Measurements from ENCODE around the gene THAP7.

THAP7 gene

DNA sequence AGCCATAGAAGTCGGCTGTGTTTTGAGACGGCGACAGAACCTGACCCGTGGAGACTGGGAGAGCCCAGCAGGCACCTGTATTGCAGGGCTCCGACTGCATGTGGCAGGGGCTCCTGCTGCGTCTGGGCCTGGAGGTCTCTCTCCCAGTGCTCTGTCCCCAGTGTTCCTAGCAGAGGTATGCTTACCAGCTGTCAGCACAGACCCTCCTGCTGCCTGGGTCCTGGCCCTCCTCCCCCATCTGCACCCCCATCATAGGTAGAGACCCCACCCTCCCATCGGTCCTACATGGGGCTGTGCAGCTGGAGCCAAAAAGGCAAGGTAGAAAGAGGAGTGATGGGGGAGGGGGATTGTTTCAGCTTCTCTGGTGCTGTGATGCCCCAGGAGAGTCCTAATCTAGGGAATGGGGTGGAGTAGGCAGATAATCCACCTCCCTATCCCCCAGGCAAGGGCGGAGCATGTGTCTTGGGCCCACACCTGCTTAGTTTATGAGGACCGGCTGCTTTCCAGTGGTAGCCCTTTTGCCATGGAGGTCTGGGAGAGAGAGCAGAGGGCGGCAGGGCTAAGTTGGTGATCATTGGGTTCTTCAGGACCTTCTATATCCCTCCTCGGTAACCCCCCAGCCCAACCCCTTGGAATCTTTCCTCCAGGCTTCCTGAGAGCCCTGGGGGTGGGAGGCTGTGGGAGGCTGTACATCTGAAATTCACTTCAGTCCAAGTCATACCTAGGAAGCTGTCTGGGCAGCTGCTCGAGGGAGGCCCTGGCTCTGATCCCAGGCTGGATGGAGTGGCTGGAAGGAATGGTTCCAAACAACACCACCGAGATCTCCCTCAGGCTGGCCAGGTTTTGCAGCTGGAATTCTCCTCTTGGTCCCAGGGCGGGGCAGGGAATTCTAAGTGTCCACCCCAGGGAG is 25.1 kb upstream of the THAP7 start:
- Mint-ChIP-seq H3K27me3 (ENCODE audit: low read depth, poor library complexity) (peaks cover 27% of the 10 kb centered on the region), H3K4me1 (peaks cover 33% of the 10 kb centered on the region), H3K27ac (no peak overlapping the region), H3K36me3 (ENCODE audit: low read depth) (no peaks in the 10 kb centered on the region), H3K4me3 (no peak overlapping the region), H3K9me3 (peaks cover 14% of the 10 kb centered on the region)
- TF ChIP-seq, protein P1, sequence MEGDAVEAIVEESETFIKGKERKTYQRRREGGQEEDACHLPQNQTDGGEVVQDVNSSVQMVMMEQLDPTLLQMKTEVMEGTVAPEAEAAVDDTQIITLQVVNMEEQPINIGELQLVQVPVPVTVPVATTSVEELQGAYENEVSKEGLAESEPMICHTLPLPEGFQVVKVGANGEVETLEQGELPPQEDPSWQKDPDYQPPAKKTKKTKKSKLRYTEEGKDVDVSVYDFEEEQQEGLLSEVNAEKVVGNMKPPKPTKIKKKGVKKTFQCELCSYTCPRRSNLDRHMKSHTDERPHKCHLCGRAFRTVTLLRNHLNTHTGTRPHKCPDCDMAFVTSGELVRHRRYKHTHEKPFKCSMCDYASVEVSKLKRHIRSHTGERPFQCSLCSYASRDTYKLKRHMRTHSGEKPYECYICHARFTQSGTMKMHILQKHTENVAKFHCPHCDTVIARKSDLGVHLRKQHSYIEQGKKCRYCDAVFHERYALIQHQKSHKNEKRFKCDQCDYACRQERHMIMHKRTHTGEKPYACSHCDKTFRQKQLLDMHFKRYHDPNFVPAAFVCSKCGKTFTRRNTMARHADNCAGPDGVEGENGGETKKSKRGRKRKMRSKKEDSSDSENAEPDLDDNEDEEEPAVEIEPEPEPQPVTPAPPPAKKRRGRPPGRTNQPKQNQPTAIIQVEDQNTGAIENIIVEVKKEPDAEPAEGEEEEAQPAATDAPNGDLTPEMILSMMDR (IDR thresholded peaks at IDR 0.05), result no peak
- no peak for DNase-seq

DNA sequence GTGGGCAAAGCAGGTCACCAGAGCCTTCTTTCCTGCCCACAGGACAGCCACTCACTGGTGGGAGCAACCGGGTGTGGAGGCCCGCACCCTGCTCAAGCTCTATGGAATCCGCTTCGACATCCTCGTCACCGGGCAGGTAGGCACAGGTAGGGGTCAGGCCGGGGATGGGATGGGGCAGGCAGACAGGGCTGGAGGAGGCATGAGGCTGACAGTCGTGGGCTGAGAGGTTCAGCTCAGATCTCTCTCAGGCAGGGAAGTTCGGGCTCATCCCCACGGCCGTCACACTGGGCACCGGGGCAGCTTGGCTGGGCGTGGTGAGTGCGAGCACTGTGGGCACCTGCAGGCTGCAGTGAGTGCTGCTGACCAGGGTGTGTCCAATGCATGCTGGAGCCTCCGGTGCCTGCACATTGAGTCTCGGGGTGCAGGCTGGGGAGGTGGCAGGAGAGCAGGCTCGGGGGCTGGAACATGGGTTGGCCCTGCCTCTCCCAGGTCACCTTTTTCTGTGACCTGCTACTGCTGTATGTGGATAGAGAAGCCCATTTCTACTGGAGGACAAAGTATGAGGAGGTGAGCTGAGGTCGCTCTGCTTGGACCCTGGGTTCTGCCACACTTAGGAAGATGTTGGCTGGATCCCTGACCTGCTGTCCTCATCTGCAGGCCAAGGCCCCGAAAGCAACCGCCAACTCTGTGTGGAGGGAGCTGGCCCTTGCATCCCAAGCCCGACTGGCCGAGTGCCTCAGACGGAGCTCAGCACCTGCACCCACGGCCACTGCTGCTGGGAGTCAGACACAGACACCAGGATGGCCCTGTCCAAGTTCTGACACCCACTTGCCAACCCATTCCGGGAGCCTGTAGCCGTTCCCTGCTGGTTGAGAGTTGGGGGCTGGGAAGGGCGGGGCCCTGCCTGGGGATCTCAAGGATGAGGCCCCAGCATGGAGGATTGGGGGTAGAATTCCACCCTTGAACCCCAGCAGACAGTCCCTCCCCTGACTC is 24.1 kb upstream of the THAP7 start:
- TF ChIP-seq, protein P1 (IDR thresholded peaks at IDR 0.05), result no peak
- Mint-ChIP-seq H3K27me3 (ENCODE audit: low read depth, poor library complexity) (peaks cover 18% of the 10 kb centered on the region), H3K4me3 (no peak overlapping the region), H3K4me1 (peaks cover 29% of the 10 kb centered on the region), H3K36me3 (ENCODE audit: low read depth) (no peaks in the 10 kb centered on the region), H3K27ac (no peak overlapping the region), H3K9me3 (peaks cover 14% of the 10 kb centered on the region)
- no peak for DNase-seq

DNA sequence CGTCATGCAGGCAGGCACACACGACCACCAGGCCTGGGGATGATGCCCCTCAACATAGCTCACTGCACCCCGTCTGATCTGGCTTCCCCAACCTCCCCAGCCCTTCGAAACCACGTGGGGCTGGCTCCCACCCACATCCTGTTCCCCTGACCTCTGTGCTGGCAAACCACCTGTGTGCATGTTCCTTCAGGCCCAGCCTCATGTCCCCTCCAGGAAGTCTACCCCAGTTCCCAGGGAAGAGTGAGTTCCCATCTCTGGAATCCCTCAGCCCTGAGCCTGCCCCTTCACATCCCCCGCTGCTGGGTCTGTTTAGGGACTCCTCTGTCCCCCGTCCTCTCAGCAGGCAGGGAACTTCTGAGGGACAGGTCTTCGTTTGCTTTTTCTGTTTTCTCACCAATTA is 23.3 kb upstream of the THAP7 start:
- peaks cover 12% of the 10 kb centered on the region for H3K9me3 Mint-ChIP-seq
- peaks cover 27% of the 10 kb centered on the region for H3K4me1 Mint-ChIP-seq
- H3K27me3 Mint-ChIP-seq (ENCODE audit: low read depth, poor library complexity), result peaks cover 10% of the 10 kb centered on the region
- no peaks in the 10 kb centered on the region for H3K36me3 Mint-ChIP-seq (ENCODE audit: low read depth)
- no peak overlapping the region for H3K27ac Mint-ChIP-seq
- TF ChIP-seq, protein P1 (IDR thresholded peaks at IDR 0.05), result no peak
- H3K4me3 Mint-ChIP-seq, result no peak overlapping the region
- DNase-seq, result no peak

DNA sequence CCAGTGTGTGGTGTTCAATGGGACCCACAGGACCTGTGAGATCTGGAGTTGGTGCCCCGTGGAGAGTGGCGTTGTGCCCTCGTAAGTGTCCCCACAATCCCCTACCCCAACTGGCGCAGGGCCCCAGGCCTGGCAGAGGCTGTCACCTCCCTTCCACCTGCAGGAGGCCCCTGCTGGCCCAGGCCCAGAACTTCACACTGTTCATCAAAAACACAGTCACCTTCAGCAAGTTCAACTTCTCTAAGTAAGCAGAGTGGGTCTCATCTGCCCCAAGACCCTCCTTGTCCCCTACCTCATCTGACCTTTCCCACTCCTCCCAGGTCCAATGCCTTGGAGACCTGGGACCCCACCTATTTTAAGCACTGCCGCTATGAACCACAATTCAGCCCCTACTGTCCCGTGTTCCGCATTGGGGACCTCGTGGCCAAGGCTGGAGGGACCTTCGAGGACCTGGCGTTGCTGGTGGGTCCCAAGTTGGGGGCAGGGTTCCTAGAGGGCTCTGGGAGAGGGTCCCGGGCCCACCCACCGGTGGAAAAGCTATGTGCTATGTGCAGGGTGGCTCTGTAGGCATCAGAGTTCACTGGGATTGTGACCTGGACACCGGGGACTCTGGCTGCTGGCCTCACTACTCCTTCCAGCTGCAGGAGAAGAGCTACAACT is 21.2 kb upstream of the THAP7 start:
- H3K36me3 Mint-ChIP-seq (ENCODE audit: low read depth), result no peaks in the 10 kb centered on the region
- peaks cover 4% of the 10 kb centered on the region for H3K9me3 Mint-ChIP-seq
- H3K4me1 Mint-ChIP-seq, result peaks cover 20% of the 10 kb centered on the region
- H3K4me3 Mint-ChIP-seq, result no peak overlapping the region
- no peak for DNase-seq
- TF ChIP-seq, protein P1 (IDR thresholded peaks at IDR 0.05), result no peak
- no peak overlapping the region for H3K27ac Mint-ChIP-seq
- H3K27me3 Mint-ChIP-seq (ENCODE audit: low read depth, poor library complexity), result peaks cover 6% of the 10 kb centered on the region

DNA sequence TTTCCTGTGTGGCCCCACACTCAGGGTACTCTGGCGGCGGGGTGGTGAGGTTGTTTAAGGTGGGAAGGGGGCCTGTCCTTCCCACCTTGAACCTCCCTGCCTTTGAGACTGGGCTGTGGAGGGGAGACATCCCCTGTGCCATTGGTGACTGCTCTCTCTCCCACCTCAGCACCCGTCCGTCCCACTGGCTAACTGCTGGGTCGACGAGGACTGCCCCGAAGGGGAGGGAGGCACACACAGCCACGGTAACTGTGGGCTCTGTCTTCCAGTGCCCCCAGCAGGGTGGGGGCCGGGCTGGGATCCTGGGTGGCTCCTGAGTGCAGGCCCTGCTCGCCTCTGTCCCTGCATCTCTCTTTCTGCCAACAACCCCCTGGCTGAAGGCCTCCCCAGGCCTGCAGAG is 20.6 kb upstream of the THAP7 start:
- H3K4me3 Mint-ChIP-seq, result no peak overlapping the region
- peaks cover 26% of the 10 kb centered on the region for H3K4me1 Mint-ChIP-seq
- no peak for DNase-seq
- H3K27me3 Mint-ChIP-seq (ENCODE audit: low read depth, poor library complexity), result peaks cover 6% of the 10 kb centered on the region
- no peak overlapping the region for H3K27ac Mint-ChIP-seq
- H3K9me3 Mint-ChIP-seq, result peaks cover 4% of the 10 kb centered on the region
- no peaks in the 10 kb centered on the region for H3K36me3 Mint-ChIP-seq (ENCODE audit: low read depth)
- TF ChIP-seq, protein P1 (IDR thresholded peaks at IDR 0.05), result no peak
